IMR-90 (cell line): ENCODE results near the gene TFCP2. TPM values are rescaled to one million over a fixed set of nuclear protein-coding genes. Genes with fewer than 3 reads are reported as not detected.

Source experiments
- ATAC-seq: fragments of 200-7000 bp; cut with Tn5 transposase; 2 replicates; pipeline ENCODE4 v1.9.1; 2020; ENCODE audit warnings: low read depth, mild to moderate bottlenecking, moderate library complexity
- BruUV-seq: library from RNA; stranded (reverse); fragments of 400-500 nt; replicated peaks from 2 replicates; lab custom pipeline; 2021; lab: Mats Ljungman, UMichigan
- CTCF ChIA-PET: fragments of 300-600 bp; formaldehyde crosslinking; extraction: SDS; loops from one replicate; lab custom pipeline; 2021; ENCODE audit warnings: antibody characterized with exemption; lab: Yijun Ruan, JAX
- POLR2A ChIA-PET: fragments of 300-600 bp; sonication (Branson Sonifier 250); formaldehyde crosslinking; loops from one replicate; lab custom pipeline; 2022; ENCODE audit warnings: antibody characterized with exemption; ENCODE audit not compliant: unreplicated experiment; lab: Charles Lee
- DNase-seq: peaks from one replicate; pipeline ENCODE4 v3.0.0; 2013
- H2AFZ ChIP-seq: replicated peaks from 2 replicates; pipeline ENCODE3; 2013; ENCODE audit warnings: low read length, mild to moderate bottlenecking; ENCODE audit not compliant: poor library complexity
- H2AK5ac ChIP-seq: 2 replicates; pipeline ENCODE4 v1.6.1; 2013; ENCODE audit warnings: low read depth, low read length, inconsistent platforms
- H2AK9ac ChIP-seq: replicated peaks from 2 replicates; pipeline ENCODE3; 2013; ENCODE audit warnings: mild to moderate bottlenecking, low read depth, low read length, moderate library complexity; ENCODE audit not compliant: poor library complexity
- H2BK120ac ChIP-seq: 2 replicates; pipeline ENCODE4 v1.6.1; 2013; ENCODE audit warnings: low read depth, low read length, inconsistent platforms
- H2BK15ac ChIP-seq: 3 replicates; pipeline ENCODE4 v1.6.1; 2013; ENCODE audit warnings: low read depth, low read length, inconsistent platforms
- H2BK20ac ChIP-seq: 2 replicates; pipeline ENCODE4 v1.6.1; 2013; ENCODE audit warnings: low read depth, mild to moderate bottlenecking, inconsistent platforms, low read length, moderate library complexity
- H2BK5ac ChIP-seq: 2 replicates; pipeline ENCODE4 v1.6.1; 2013; ENCODE audit warnings: mild to moderate bottlenecking, low read depth, low read length, inconsistent platforms; ENCODE audit not compliant: poor library complexity, severe bottlenecking
- H3K14ac ChIP-seq: replicated peaks from 2 replicates; pipeline ENCODE4 v1.6.1; 2013; ENCODE audit warnings: low read depth, low read length, inconsistent platforms
- H3K18ac ChIP-seq: 2 replicates; pipeline ENCODE4 v1.6.1; 2013; ENCODE audit warnings: low read depth, low read length, control low read depth
- H3K23ac ChIP-seq: 2 replicates; pipeline ENCODE4 v1.6.1; 2013; ENCODE audit warnings: low read depth, low read length, inconsistent platforms
- H3K27ac ChIP-seq: 2 replicates; pipeline ENCODE4 v1.5.1; 2013; ENCODE audit warnings: mild to moderate bottlenecking, control low read depth, low read length; ENCODE audit not compliant: insufficient read depth
- H3K27me3 ChIP-seq: 2 replicates; pipeline ENCODE4 v1.6.1; 2013; ENCODE audit warnings: low read length; ENCODE audit not compliant: control insufficient read depth, insufficient read depth
- H3K36me3 ChIP-seq: 2 replicates; pipeline ENCODE4 v1.6.1; 2013; ENCODE audit warnings: low read length, mixed read lengths; ENCODE audit not compliant: control insufficient read depth, insufficient read depth
- H3K4ac ChIP-seq: 2 replicates; pipeline ENCODE4 v1.6.1; 2013; ENCODE audit warnings: low read depth, low read length, inconsistent platforms
- H3K4me1 ChIP-seq: 2 replicates; pipeline ENCODE4 v1.6.1; 2013; ENCODE audit warnings: low read length, mixed read lengths; ENCODE audit not compliant: control insufficient read depth, insufficient read depth
- H3K4me2 ChIP-seq: 2 replicates; pipeline ENCODE4 v1.6.1; 2013; ENCODE audit warnings: low read depth, mild to moderate bottlenecking, control low read depth, low read length, moderate library complexity
- H3K4me3 ChIP-seq: 2 replicates; pipeline ENCODE4 v1.5.1; 2013; ENCODE audit warnings: low read depth, mild to moderate bottlenecking, control low read depth, low read length, moderate library complexity; ENCODE audit not compliant: insufficient read depth
- H3K56ac ChIP-seq: 2 replicates; pipeline ENCODE4 v1.6.1; 2013; ENCODE audit warnings: low read length, inconsistent platforms; ENCODE audit not compliant: insufficient read depth; ENCODE audit errors: extremely low read depth
- H3K79me1 ChIP-seq, 2 experiments: 2 replicates each; pipeline ENCODE4 v1.6.1; 2013; ENCODE audit warnings: low read length in 2 of 2, inconsistent platforms in 1 of 2, low read depth in 1 of 2
- H3K9ac ChIP-seq: 2 replicates; pipeline ENCODE4 v1.6.1; 2013; ENCODE audit warnings: low read depth, low read length, control low read depth
- H3K9me1 ChIP-seq: 2 replicates; pipeline ENCODE4 v1.6.1; 2013; ENCODE audit warnings: low read length, inconsistent platforms; ENCODE audit not compliant: insufficient read depth
- H3K9me3 ChIP-seq: 2 replicates; pipeline ENCODE4 v1.6.1; 2013; ENCODE audit warnings: low read length; ENCODE audit not compliant: control insufficient read depth, insufficient read depth
- H4K20me1 ChIP-seq: 2 replicates; pipeline ENCODE4 v1.6.1; 2013; ENCODE audit warnings: low read length, inconsistent platforms; ENCODE audit not compliant: insufficient read depth
- H4K5ac ChIP-seq: 2 replicates; pipeline ENCODE4 v1.6.1; 2013; ENCODE audit warnings: mild to moderate bottlenecking, low read depth, low read length, control low read depth
- H4K8ac ChIP-seq, 2 experiments: 2 replicates each; pipeline ENCODE4 v1.6.1; 2013; ENCODE audit warnings: low read depth in 2 of 2, low read length in 2 of 2, control low read depth in 1 of 2, inconsistent platforms in 1 of 2
- H4K91ac ChIP-seq: 2 replicates; pipeline ENCODE4 v1.6.1; 2013; ENCODE audit warnings: low read depth, low read length, inconsistent platforms; ENCODE audit not compliant: insufficient read depth
- CEBPB ChIP-seq: IDR thresholded peaks from 2 replicates; pipeline ENCODE4 v1.6.1; 2012; ENCODE audit warnings: low read depth, low read length, improper control_type of control experiment
- RAD21 ChIP-seq: IDR thresholded peaks from 2 replicates; pipeline ENCODE4 v1.6.1; 2012; ENCODE audit warnings: low read length, improper control_type of control experiment
- RFX5 ChIP-seq: IDR thresholded peaks from 2 replicates; pipeline ENCODE4 v1.8.0; 2012; ENCODE audit warnings: low read depth, mild to moderate bottlenecking, low read length, moderate library complexity
- SMC3 ChIP-seq: fragments of 150-350 bp; IDR thresholded peaks from 2 replicates; pipeline ENCODE4 v1.6.1; 2016; ENCODE audit warnings: low read depth, mild to moderate bottlenecking, antibody characterized with exemption, low read length, moderate library complexity
- WGBS, 2 experiments: methylation state at CpG; one replicate each; pipeline versions ENCODE4 v1.1.5 to v1.1.7; 2013; ENCODE audit warnings: missing lambda C conversion rate in 2 of 2; ENCODE audit not compliant: insufficient read length in 1 of 2; ENCODE audit errors: extremely low coverage in 2 of 2; 5-methylcytosine and 5-hydroxymethylcytosine counted together
- dilution Hi-C: fragments of 300-500 bp; cut with HindIII; formaldehyde crosslinking; loops from one replicate; pipeline ENCODE4 v1.14.3; 2018; ENCODE audit warnings: low sequenced_read_pairs; ENCODE audit not compliant: unreplicated experiment
- in situ Hi-C: fragments of 300-500 bp; cut with MboI; formaldehyde crosslinking; loops from 3 replicates; pipeline ENCODE4 v1.14.3; 2019; ENCODE audit warnings: low sequenced_read_pairs, inconsistent platforms, mixed read lengths
- intact Hi-C: fragments of 100-400 bp; cut with micrococcal nuclease; formaldehyde crosslinking; loops from 2 replicates; pipeline ENCODE4 v1.10.0; 2022
- polyA plus RNA-seq, 3 experiments: library from polyadenylated mRNA; depleted of rRNA; stranded (reverse); fragments of >200 nt; gene quantifications; 2 replicates each; pipeline ENCODE4 v1.2.3, GENCODE V29; 2012; ENCODE audit warnings: low replicate concordance in 1 of 3
- total RNA-seq: library from RNA; depleted of rRNA; stranded (reverse); fragments of >200 nt; gene quantifications from 2 replicates; pipeline ENCODE4 v1.2.3, GENCODE V29; 2012

The TFCP2 gene
- total and polyA plus RNA-seq, 2 of the 4 experiments (the other 2 are of a cell fraction) = 10.0 to 15.4 TPM

- in situ Hi-C loops = no loop called here
- Histone ChIP-seq H2BK120ac (no peak overlapping the region), H3K4me3 (no peak overlapping the region), H2BK15ac (no peak overlapping the region), H2AK9ac (no peak overlapping the region), H3K36me3 (no peaks in the 10 kb centered on the region), H3K4me1 (no peaks in the 10 kb centered on the region), H3K23ac (no peak overlapping the region), H3K9me3 (no peaks in the 10 kb centered on the region), H2BK5ac (no peak overlapping the region), H3K14ac (no peak overlapping the region), H2AK5ac (no peak overlapping the region), H3K27ac (no peak overlapping the region), H3K4ac (no peak overlapping the region), H2AFZ (no peak overlapping the region), H4K91ac (no peak overlapping the region), H4K20me1 (peaks cover 3% of the 10 kb centered on the region; the same call in 1 of the 2 replicates), H3K27me3 (no peaks in the 10 kb centered on the region), H3K9me1 (no peaks in the 10 kb centered on the region; the same call in 1 of the 2 replicates), H4K8ac (no peak overlapping the region), H3K56ac (no peak overlapping the region), H4K5ac (no peak overlapping the region), H3K4me2 (no peak overlapping the region), H3K79me1 (peaks cover 21 to 33% of the 10 kb centered on the region in 2 experiments), H3K18ac (no peak overlapping the region), H2BK20ac (no peak overlapping the region), H3K9ac (no peak overlapping the region)
- dilution Hi-C loops = no loop called here
- no TSS peak for BruUV-seq
- CTCF ChIA-PET = no interaction called here
- intact Hi-C loops = no loop called here
- no peak for DNase-seq
- POLR2A ChIA-PET = no interaction called here
- no peak for ATAC-seq
- no CpG with 5 or more reads among the region's 1 CpG for WGBS, 2 experiments
- TF ChIP-seq RAD21 (no peak), SMC3 (no peak), RFX5 (no peak), CEBPB (no peak)
Measured at GRCh38 chr12:51147309-51147708, 25.6 kb downstream of the TFCP2 start.
